ENCODE data around the gene FIGNL1. TPM values are rescaled to one million over a fixed set of nuclear protein-coding genes. Genes with fewer than 3 reads are reported as not detected.

FIGNL1 gene
- total and polyA plus RNA-seq, 12 donors: 4.0 to 14.7 (median 7.8) TPM

GRCh38 chr7:50399206-50399605 is 50.9 kb downstream of the FIGNL1 start:
- no peak overlapping the region for H3K4me3 ChIP-seq
- TF ChIP-seq, protein P1, sequence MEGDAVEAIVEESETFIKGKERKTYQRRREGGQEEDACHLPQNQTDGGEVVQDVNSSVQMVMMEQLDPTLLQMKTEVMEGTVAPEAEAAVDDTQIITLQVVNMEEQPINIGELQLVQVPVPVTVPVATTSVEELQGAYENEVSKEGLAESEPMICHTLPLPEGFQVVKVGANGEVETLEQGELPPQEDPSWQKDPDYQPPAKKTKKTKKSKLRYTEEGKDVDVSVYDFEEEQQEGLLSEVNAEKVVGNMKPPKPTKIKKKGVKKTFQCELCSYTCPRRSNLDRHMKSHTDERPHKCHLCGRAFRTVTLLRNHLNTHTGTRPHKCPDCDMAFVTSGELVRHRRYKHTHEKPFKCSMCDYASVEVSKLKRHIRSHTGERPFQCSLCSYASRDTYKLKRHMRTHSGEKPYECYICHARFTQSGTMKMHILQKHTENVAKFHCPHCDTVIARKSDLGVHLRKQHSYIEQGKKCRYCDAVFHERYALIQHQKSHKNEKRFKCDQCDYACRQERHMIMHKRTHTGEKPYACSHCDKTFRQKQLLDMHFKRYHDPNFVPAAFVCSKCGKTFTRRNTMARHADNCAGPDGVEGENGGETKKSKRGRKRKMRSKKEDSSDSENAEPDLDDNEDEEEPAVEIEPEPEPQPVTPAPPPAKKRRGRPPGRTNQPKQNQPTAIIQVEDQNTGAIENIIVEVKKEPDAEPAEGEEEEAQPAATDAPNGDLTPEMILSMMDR (IDR thresholded peaks at IDR 0.05): no peak
- TF ChIP-seq POLR2A (IDR thresholded peaks at IDR 0.05): no peak
- no peak for DNase-seq
- peaks cover 7% of the 10 kb centered on the region for H3K27me3 ChIP-seq
- 72 to 85% (median 79%) methylated on average over 1 of the region's 1 CpG for WGBS, 4 donors
- no peaks in the 10 kb centered on the region for H3K9me3 ChIP-seq (replicated peaks in 1 of 3)
- H3K27ac ChIP-seq: no peak overlapping the region
- no peaks in the 10 kb centered on the region for H3K4me1 ChIP-seq (replicated peaks in 1 of 2)
- intact Hi-C loops (cut with DNase I): no loop called here
- H3K36me3 ChIP-seq (replicated peaks in 1 of 2): no peaks in the 10 kb centered on the region

DNA sequence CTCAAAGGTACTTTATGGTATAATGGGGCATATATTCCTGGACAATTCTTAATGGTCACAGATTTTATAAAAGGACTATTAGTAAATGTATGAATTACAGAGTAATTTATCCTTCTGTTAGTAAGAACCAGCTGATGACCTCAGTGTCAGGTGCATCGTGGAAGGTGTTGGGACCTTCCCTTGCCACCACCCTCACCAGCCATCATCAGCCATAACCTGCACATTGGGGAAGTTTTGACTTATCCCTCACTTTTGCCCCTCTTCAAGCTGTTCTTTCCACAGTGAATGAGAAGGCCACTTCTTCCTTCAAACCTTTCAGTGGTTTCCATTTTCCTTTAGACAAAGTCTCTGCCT is 52.2 kb downstream of the FIGNL1 start:
- DNase-seq: no peak
- H3K9me3 ChIP-seq (replicated peaks in 1 of 3): no peaks in the 10 kb centered on the region
- WGBS, 4 donors: 63 to 80% (median 78%) methylated on average over 1 of the region's 1 CpG
- intact Hi-C loops (cut with DNase I): no loop called here
- H3K36me3 ChIP-seq (replicated peaks in 1 of 2): no peaks in the 10 kb centered on the region
- no peak overlapping the region for H3K4me3 ChIP-seq
- TF ChIP-seq, protein P1 (IDR thresholded peaks at IDR 0.05): no peak
- no peak for TF ChIP-seq POLR2A (IDR thresholded peaks at IDR 0.05)
- no peak overlapping the region for H3K27ac ChIP-seq
- no peaks in the 10 kb centered on the region for H3K4me1 ChIP-seq (replicated peaks in 1 of 2)
- peaks cover 7% of the 10 kb centered on the region for H3K27me3 ChIP-seq

GRCh38 chr7:50397320-50397970 is 52.7 kb downstream of the FIGNL1 start:
- TF ChIP-seq POLR2A (IDR thresholded peaks at IDR 0.05): no peak
- TF ChIP-seq, protein P1 (IDR thresholded peaks at IDR 0.05): no peak
- Histone ChIP-seq H3K27me3 (peaks cover 7% of the 10 kb centered on the region), H3K4me1 (replicated peaks in 1 of 2) (no peaks in the 10 kb centered on the region), H3K36me3 (replicated peaks in 1 of 2) (no peaks in the 10 kb centered on the region), H3K4me3 (no peak overlapping the region), H3K27ac (no peak overlapping the region), H3K9me3 (replicated peaks in 1 of 3) (no peaks in the 10 kb centered on the region)
- intact Hi-C loops (cut with DNase I): no loop called here
- WGBS, 4 donors: 65 to 76% (median 74%) methylated on average over 2 of the region's 2 CpGs
- DNase-seq: no peak

- H3K36me3 ChIP-seq (replicated peaks in 1 of 2): no peaks in the 10 kb centered on the region
- no peaks in the 10 kb centered on the region for H3K9me3 ChIP-seq (replicated peaks in 1 of 3)
- DNase-seq: no peak
- H3K4me1 ChIP-seq (replicated peaks in 1 of 2): no peaks in the 10 kb centered on the region
- no peak overlapping the region for H3K27ac ChIP-seq
- H3K27me3 ChIP-seq: peaks cover 7% of the 10 kb centered on the region
- 65 to 80% (median 71%) methylated on average over 2 of the region's 2 CpGs for WGBS, 4 donors
- intact Hi-C loops (cut with DNase I): no loop called here
- TF ChIP-seq, protein P1 (IDR thresholded peaks at IDR 0.05): no peak
- TF ChIP-seq POLR2A (IDR thresholded peaks at IDR 0.05): no peak
- no peak overlapping the region for H3K4me3 ChIP-seq
Observed at GRCh38 chr7:50396856-50397255, 53.3 kb downstream of the FIGNL1 start.

Measured in adrenal gland (tissue), 12 donors.